ENCODE data around the gene CLCN4.

DNA sequence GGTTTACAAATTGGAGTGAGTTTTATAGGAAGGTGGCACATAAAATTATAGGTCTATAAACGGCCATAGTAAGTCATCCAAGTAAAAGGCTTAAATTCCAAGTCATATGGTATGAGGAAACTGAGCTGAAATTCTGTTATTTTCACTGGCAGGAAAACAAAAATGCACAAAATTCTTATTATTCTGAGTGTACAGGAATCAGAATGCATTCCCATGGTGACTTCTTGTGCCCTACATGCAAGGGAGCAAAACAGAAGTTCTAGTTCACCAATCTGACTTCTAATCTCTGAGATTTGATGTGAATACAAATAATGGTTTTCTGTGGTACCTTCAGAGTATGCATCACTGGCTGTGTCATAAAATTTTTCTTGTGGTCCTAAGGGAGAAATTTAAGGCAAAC is 102.9 kb downstream of the CLCN4 start:
- TF ChIP-seq, protein P1, sequence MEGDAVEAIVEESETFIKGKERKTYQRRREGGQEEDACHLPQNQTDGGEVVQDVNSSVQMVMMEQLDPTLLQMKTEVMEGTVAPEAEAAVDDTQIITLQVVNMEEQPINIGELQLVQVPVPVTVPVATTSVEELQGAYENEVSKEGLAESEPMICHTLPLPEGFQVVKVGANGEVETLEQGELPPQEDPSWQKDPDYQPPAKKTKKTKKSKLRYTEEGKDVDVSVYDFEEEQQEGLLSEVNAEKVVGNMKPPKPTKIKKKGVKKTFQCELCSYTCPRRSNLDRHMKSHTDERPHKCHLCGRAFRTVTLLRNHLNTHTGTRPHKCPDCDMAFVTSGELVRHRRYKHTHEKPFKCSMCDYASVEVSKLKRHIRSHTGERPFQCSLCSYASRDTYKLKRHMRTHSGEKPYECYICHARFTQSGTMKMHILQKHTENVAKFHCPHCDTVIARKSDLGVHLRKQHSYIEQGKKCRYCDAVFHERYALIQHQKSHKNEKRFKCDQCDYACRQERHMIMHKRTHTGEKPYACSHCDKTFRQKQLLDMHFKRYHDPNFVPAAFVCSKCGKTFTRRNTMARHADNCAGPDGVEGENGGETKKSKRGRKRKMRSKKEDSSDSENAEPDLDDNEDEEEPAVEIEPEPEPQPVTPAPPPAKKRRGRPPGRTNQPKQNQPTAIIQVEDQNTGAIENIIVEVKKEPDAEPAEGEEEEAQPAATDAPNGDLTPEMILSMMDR (IDR thresholded peaks at IDR 0.05 in 4 of 5, conservative IDR thresholded peaks at IDR 0.05 in 1 of 5), result no peak
- TF ChIP-seq POLR2A (IDR thresholded peaks at IDR 0.05), result no peak
